Uterus (tissue), 4 donors: ENCODE data around the gene PLCL2. TPM values are rescaled to one million over a fixed set of nuclear protein-coding genes. Genes with fewer than 3 reads are reported as not detected.

Source experiments
- DNase-seq, 2 donors: peaks; one replicate each; pipeline ENCODE4 v3.0.0-alpha.2; 2019 to 2020
- H3K27ac ChIP-seq, 2 donors: fragments of 200-600 bp; sonication (generic); 1 replicate in 1 of 2; 2 replicates in 1 of 2; pipeline ENCODE4 v1.5.1; 2016 to 2018
- H3K27me3 ChIP-seq, 2 donors: fragments of 200-600 bp; sonication (generic); one replicate each; pipeline ENCODE4 v1.5.1; 2018 to 2019; ENCODE audit warnings: control low read depth in 1 of 2
- H3K36me3 ChIP-seq, 2 donors: fragments of 200-600 bp; sonication (generic); one replicate each; pipeline ENCODE4 v1.5.1; 2019; ENCODE audit warnings: control low read depth in 1 of 2
- H3K4me1 ChIP-seq, 2 donors: fragments of 200-600 bp; sonication (generic); one replicate each; pipeline ENCODE4 v1.5.1; 2018 to 2019; ENCODE audit warnings: control low read depth in 1 of 2
- H3K4me3 ChIP-seq, 2 donors: fragments of 200-600 bp; sonication (generic); 1 replicate in 1 of 2; 2 replicates in 1 of 2; pipeline ENCODE4 v1.5.1; 2018 to 2019; ENCODE audit warnings: mild to moderate bottlenecking in 1 of 2
- H3K9me3 ChIP-seq, 2 donors: fragments of 200-600 bp; sonication (generic); one replicate each; pipeline ENCODE4 v1.5.1; 2019; ENCODE audit warnings: control low read depth in 1 of 2
- POLR2A ChIP-seq, 2 donors: fragments of 450-650 bp; IDR thresholded peaks; one replicate each; pipeline ENCODE4 v1.6.1; 2016; ENCODE audit warnings: antibody characterized with exemption in 2 of 2, mild to moderate bottlenecking in 1 of 2, moderate library complexity in 1 of 2
- intact Hi-C: fragments of 100-400 bp; cut with DNase I; formaldehyde crosslinking; loops from one replicate; pipeline ENCODE4 v1.15.1; 2023; ENCODE audit warnings: low total_unique reads
- total RNA-seq, 4 donors: library from RNA; depleted of rRNA in 3 of 4; stranded (reverse); fragments of >200 nt in 3 of 4; gene quantifications; one replicate each; pipeline versions ENCODE4 v1.1.0 to v1.2.4, GENCODE V29; 2014 to 2023
- TF ChIP-seq, protein P1 (sequence below), 4 experiments: fragments of 200-600 bp in 2 of 4; fragments of 450-650 bp in 2 of 4; sonication (generic) in 2 of 4; IDR thresholded peaks; one replicate each; pipeline ENCODE4 v1.5.1; 2016 to 2019; ENCODE audit warnings: antibody characterized with exemption in 4 of 4, mild to moderate bottlenecking in 2 of 4, moderate library complexity in 1 of 4
- donor health status: DM: yes; HTN: yes; CAD: no.

Gene PLCL2
- total RNA-seq, 4 donors from 2014 or later = 9.7 to 63.0 (median 19.5) TPM

- Histone ChIP-seq H3K27ac (no peak overlapping the region), H3K36me3 (no peaks in the 10 kb centered on the region), H3K9me3 (no peaks in the 10 kb centered on the region), H3K4me3 (no peak overlapping the region), H3K27me3 (no peaks in the 10 kb centered on the region), H3K4me1 (no peaks in the 10 kb centered on the region)
- DNase-seq = no peak
- intact Hi-C loops = no loop called here
- TF ChIP-seq POLR2A (IDR thresholded peaks at IDR 0.05) = no peak
- TF ChIP-seq, protein P1, sequence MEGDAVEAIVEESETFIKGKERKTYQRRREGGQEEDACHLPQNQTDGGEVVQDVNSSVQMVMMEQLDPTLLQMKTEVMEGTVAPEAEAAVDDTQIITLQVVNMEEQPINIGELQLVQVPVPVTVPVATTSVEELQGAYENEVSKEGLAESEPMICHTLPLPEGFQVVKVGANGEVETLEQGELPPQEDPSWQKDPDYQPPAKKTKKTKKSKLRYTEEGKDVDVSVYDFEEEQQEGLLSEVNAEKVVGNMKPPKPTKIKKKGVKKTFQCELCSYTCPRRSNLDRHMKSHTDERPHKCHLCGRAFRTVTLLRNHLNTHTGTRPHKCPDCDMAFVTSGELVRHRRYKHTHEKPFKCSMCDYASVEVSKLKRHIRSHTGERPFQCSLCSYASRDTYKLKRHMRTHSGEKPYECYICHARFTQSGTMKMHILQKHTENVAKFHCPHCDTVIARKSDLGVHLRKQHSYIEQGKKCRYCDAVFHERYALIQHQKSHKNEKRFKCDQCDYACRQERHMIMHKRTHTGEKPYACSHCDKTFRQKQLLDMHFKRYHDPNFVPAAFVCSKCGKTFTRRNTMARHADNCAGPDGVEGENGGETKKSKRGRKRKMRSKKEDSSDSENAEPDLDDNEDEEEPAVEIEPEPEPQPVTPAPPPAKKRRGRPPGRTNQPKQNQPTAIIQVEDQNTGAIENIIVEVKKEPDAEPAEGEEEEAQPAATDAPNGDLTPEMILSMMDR (IDR thresholded peaks at IDR 0.05) = no peak
Measured at GRCh38 chr3:16839271-16840100, 45.3 kb upstream of the PLCL2 start.

GRCh38 chr3:16840101-16840424, 44.7 kb upstream of the PLCL2 start:
- no peak overlapping the region for H3K27ac ChIP-seq
- no peak for DNase-seq
- H3K4me1 ChIP-seq = no peaks in the 10 kb centered on the region
- H3K9me3 ChIP-seq = no peaks in the 10 kb centered on the region
- intact Hi-C loops = no loop called here
- no peaks in the 10 kb centered on the region for H3K36me3 ChIP-seq
- TF ChIP-seq POLR2A (IDR thresholded peaks at IDR 0.05) = no peak
- TF ChIP-seq, protein P1 (IDR thresholded peaks at IDR 0.05) = no peak
- no peak overlapping the region for H3K4me3 ChIP-seq
- H3K27me3 ChIP-seq = no peaks in the 10 kb centered on the region

- H3K9me3 ChIP-seq = no peaks in the 10 kb centered on the region
- intact Hi-C loops = no loop called here
- DNase-seq = no peak
- no peaks in the 10 kb centered on the region for H3K4me1 ChIP-seq
- H3K27me3 ChIP-seq = no peaks in the 10 kb centered on the region
- no peaks in the 10 kb centered on the region for H3K36me3 ChIP-seq
- no peak for TF ChIP-seq POLR2A (IDR thresholded peaks at IDR 0.05)
- TF ChIP-seq, protein P1 (IDR thresholded peaks at IDR 0.05) = no peak
- no peak overlapping the region for H3K4me3 ChIP-seq
- no peak overlapping the region for H3K27ac ChIP-seq
Measured at GRCh38 chr3:16841041-16841753, 43.6 kb upstream of the PLCL2 start.

DNA sequence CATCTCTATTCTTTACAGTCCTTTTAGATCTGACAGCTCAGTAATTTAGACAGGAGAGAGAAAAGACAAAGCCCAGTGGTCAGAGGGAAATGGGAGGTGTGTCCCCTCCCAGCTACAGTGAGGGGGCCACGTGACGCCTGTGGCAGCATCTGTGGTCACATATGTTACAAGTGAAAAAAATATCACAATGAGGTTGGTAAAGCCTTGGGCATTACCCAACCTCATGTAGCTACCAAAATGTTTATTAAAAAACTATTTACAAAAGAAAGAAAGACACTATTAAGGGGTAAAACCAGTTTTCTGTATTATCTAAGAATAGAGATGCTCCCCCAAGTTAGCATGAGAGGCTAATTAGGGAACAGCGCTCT, 42.9 kb upstream of the PLCL2 start:
- Histone ChIP-seq H3K27ac (no peak overlapping the region), H3K9me3 (no peaks in the 10 kb centered on the region), H3K36me3 (no peaks in the 10 kb centered on the region), H3K27me3 (no peaks in the 10 kb centered on the region), H3K4me1 (no peaks in the 10 kb centered on the region), H3K4me3 (no peak overlapping the region)
- DNase-seq = no peak
- intact Hi-C loops = no loop called here
- TF ChIP-seq, protein P1 (IDR thresholded peaks at IDR 0.05) = no peak
- TF ChIP-seq POLR2A (IDR thresholded peaks at IDR 0.05) = no peak
